ENCODE measurements around the gene DHRS4L2.
"Not testable (repeated sequence)": the region's sequence is repeated elsewhere in the genome, so short reads cannot be mapped to it uniquely, and the experiment has no call there.

GRCh38 chr14:24006817-24007652 is 18.3 kb downstream of the DHRS4L2 start:
- peak; percentile 57 for TF ChIP-seq L3MBTL2 (conservative IDR thresholded peaks at IDR 0.05)
- not testable (repeated sequence) for TF ChIP-seq ARNT (IDR thresholded peaks at IDR 0.05); SUZ12 (IDR thresholded peaks at IDR 0.05); SP1 (IDR thresholded peaks at IDR 0.05); PKNOX1 (IDR thresholded peaks at IDR 0.05); FOXM1 (IDR thresholded peaks at IDR 0.05; ENCODE audit: borderline replicate concordance); CTBP1 (IDR thresholded peaks at IDR 0.05; ENCODE audit: borderline replicate concordance); FOXK2 (IDR thresholded peaks at IDR 0.05); BHLHE40 (IDR thresholded peaks at IDR 0.05; ENCODE audit: borderline replicate concordance); TARDBP (IDR thresholded peaks at IDR 0.05); LEF1 (IDR thresholded peaks at IDR 0.05; ENCODE audit: borderline replicate concordance); FOXA1 (IDR thresholded peaks at IDR 0.05)
